Measurements from ENCODE around the gene CRYZL1. TPM values are rescaled to one million over a fixed set of nuclear protein-coding genes. Genes with fewer than 3 reads are reported as not detected.
A peak's percentile ranks its signal among the peaks of the same experiment; 100 is the strongest.

The CRYZL1 gene
- polyA plus RNA-seq, 3 donors, result 25.9 to 30.6 (median 26.1) TPM

DNA sequence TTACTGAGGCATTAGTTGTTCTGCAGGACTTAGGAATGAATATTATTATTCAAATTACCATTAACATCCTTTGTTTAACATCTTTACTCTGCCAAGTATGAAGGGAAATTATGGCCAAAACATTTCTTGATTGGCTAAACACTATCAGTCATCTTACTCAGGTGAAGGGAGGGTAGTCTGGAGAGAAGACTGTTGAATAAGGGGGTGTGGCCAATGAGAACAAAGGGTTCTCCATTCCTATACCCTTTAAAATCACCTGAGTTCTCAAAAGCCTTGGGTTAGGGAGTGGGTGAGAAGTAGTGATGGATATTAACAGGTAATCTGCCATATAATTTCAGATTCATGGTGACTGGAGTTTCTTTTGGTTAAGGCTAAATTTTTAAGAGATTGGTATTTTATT is 19.3 kb downstream of the CRYZL1 start:
- Mint-ChIP-seq H3K36me3 (peaks cover 32 to 58% of the 10 kb centered on the region in 2 donors), H3K9me3 (peaks cover 0 to 3% (median 0%) of the 10 kb centered on the region in 7 donors), H3K4me1 (peaks cover 23% of the 10 kb centered on the region), H3K27me3 (ENCODE audit: low read depth in 3 of 3) (peaks cover 0 to 1% (median 0%) of the 10 kb centered on the region in 3 donors), H3K27ac (no peak overlapping the region), H3K4me3 (no peak overlapping the region)
- no peak overlapping the region for H2AFZ ChIP-seq (ENCODE audit: insufficient read depth, low read depth, low read length, poor library complexity, severe bottlenecking)
- H4K20me1 ChIP-seq (ENCODE audit: insufficient read depth, low read length), result no peaks in the 10 kb centered on the region
- no peak overlapping the region for H3K4me3 ChIP-seq (replicated peaks in 1 of 3; ENCODE audit: low read depth in 2 of 3, low read length in 3 of 3)
- no peak overlapping the region for H3K27ac ChIP-seq (ENCODE audit: low read depth in 1 of 2, low read length in 2 of 2)
- intact Hi-C loops (cut with micrococcal nuclease), result no loop called here
- DNase-seq, result no peak
- H3K27me3 ChIP-seq (ENCODE audit: control insufficient read depth in 2 of 2, insufficient read depth in 2 of 2, low read length in 2 of 2), result no peaks in the 10 kb centered on the region
- no peak overlapping the region for H3K4me2 ChIP-seq (replicated peaks; ENCODE audit: extremely low read depth, low read length, poor library complexity, severe bottlenecking)
- peaks cover 11 to 15% of the 10 kb centered on the region in 2 donors for H3K4me1 ChIP-seq (ENCODE audit: control insufficient read depth in 1 of 2, insufficient read depth in 2 of 2, low read length in 2 of 2)
- H3K36me3 ChIP-seq (replicated peaks in 1 of 2; ENCODE audit: control insufficient read depth in 1 of 2, insufficient read depth in 2 of 2, low read length in 2 of 2), result peaks cover 26 to 48% of the 10 kb centered on the region in 2 donors
- TF ChIP-seq, protein P1, sequence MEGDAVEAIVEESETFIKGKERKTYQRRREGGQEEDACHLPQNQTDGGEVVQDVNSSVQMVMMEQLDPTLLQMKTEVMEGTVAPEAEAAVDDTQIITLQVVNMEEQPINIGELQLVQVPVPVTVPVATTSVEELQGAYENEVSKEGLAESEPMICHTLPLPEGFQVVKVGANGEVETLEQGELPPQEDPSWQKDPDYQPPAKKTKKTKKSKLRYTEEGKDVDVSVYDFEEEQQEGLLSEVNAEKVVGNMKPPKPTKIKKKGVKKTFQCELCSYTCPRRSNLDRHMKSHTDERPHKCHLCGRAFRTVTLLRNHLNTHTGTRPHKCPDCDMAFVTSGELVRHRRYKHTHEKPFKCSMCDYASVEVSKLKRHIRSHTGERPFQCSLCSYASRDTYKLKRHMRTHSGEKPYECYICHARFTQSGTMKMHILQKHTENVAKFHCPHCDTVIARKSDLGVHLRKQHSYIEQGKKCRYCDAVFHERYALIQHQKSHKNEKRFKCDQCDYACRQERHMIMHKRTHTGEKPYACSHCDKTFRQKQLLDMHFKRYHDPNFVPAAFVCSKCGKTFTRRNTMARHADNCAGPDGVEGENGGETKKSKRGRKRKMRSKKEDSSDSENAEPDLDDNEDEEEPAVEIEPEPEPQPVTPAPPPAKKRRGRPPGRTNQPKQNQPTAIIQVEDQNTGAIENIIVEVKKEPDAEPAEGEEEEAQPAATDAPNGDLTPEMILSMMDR (IDR thresholded peaks at IDR 0.05), result no peak
- no peaks in the 10 kb centered on the region for H3K9me3 ChIP-seq (replicated peaks in 1 of 2; ENCODE audit: control insufficient read depth in 1 of 2, insufficient read depth in 1 of 2, low read length in 2 of 2)
- no peaks in the 10 kb centered on the region for H3K79me2 ChIP-seq (ENCODE audit: insufficient read depth, low read length)
- H3K9ac ChIP-seq (ENCODE audit: insufficient read depth, low read length, poor library complexity, severe bottlenecking), result no peak overlapping the region

DNA sequence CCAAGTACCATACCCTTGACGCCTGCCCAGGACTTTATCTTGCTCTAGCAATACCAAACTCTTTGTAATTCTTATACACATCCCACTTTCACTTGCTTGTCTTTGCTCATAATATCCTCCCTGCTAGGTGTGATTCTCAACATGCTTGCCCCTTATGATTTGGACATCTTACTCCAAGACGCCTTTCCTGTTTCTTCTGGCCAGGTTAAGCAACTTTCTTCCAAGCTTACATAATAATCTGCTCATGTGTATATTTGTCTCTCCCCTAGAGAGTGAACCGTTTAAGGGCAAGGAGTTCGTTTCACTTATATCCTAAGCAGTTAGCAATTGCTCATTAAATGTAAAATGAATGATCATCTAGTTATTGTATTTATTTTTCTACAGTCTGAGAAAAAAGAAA is 21.8 kb downstream of the CRYZL1 start:
- H3K4me3 Mint-ChIP-seq, result no peak overlapping the region
- peaks cover 23% of the 10 kb centered on the region for H3K4me1 Mint-ChIP-seq
- peaks cover 39 to 63% of the 10 kb centered on the region in 2 donors for H3K36me3 Mint-ChIP-seq

More for the DNA sequence above, 21.8 kb downstream of the CRYZL1 start:
- Histone ChIP-seq H3K4me2 (replicated peaks; ENCODE audit: extremely low read depth, low read length, poor library complexity, severe bottlenecking) (no peak overlapping the region), H3K9ac (ENCODE audit: insufficient read depth, low read length, poor library complexity, severe bottlenecking) (no peak overlapping the region), H3K27me3 (ENCODE audit: control insufficient read depth in 2 of 2, insufficient read depth in 2 of 2, low read length in 2 of 2) (no peaks in the 10 kb centered on the region), H4K20me1 (ENCODE audit: insufficient read depth, low read length) (no peaks in the 10 kb centered on the region), H3K4me1 (ENCODE audit: control insufficient read depth in 1 of 2, insufficient read depth in 2 of 2, low read length in 2 of 2) (peaks cover 11 to 15% of the 10 kb centered on the region in 2 donors), H3K27ac (ENCODE audit: low read depth in 1 of 2, low read length in 2 of 2) (peak overlapping the region in 1 of 2 donors; percentile 3), H2AFZ (ENCODE audit: insufficient read depth, low read depth, low read length, poor library complexity, severe bottlenecking) (no peak overlapping the region), H3K79me2 (ENCODE audit: insufficient read depth, low read length) (no peaks in the 10 kb centered on the region), H3K9me3 (replicated peaks in 1 of 2; ENCODE audit: control insufficient read depth in 1 of 2, insufficient read depth in 1 of 2, low read length in 2 of 2) (no peaks in the 10 kb centered on the region), H3K36me3 (replicated peaks in 1 of 2; ENCODE audit: control insufficient read depth in 1 of 2, insufficient read depth in 2 of 2, low read length in 2 of 2) (peaks cover 33 to 48% of the 10 kb centered on the region in 2 donors), H3K4me3 (replicated peaks in 1 of 3; ENCODE audit: low read depth in 2 of 3, low read length in 3 of 3) (no peak overlapping the region)
- WGBS (ENCODE audit: insufficient coverage), result 100% methylated on average over 1 of the region's 4 CpGs
- Mint-ChIP-seq H3K27ac (peak overlapping the region in 3 of 7 donors; percentile 12 to 71 (median 20)), H3K9me3 (peaks cover 0 to 3% (median 0%) of the 10 kb centered on the region in 7 donors), H3K27me3 (ENCODE audit: low read depth in 3 of 3) (peaks cover 0 to 1% (median 0%) of the 10 kb centered on the region in 3 donors)
- intact Hi-C loops (cut with micrococcal nuclease), result no loop called here
- peak in 2 of 3 donors; percentile 20 to 50 for DNase-seq
- TF ChIP-seq, protein P1 (IDR thresholded peaks at IDR 0.05), result no peak
